SK-N-SH (cell line): Measurements from ENCODE around the gene COL20A1. TPM values are rescaled to one million over a fixed set of nuclear protein-coding genes. Genes with fewer than 3 reads are reported as not detected.

Experiments
- CTCF ChIA-PET: fragments of 300-600, 350-600 bp; formaldehyde crosslinking; extraction: SDS; loops from one replicate; lab custom pipeline; 2021; lab: Yijun Ruan, JAX
- POLR2A ChIA-PET: fragments of 350-600 bp; sonication (Branson Sonifier 250); formaldehyde crosslinking; extraction: SDS; loops from one replicate; lab custom pipeline; 2020; ENCODE audit warnings: antibody characterized with exemption, inconsistent platforms; lab: Yijun Ruan, JAX
- DNase-seq: peaks from one replicate; pipeline ENCODE4 v3.0.0; 2012
- H2AFZ ChIP-seq: fragments of 200-600 bp; sonication (generic); 2 replicates; pipeline ENCODE4 v1.8.1; 2016; ENCODE audit warnings: antibody characterized with exemption, mild to moderate bottlenecking, low read depth
- H3F3A ChIP-seq: fragments of 200-600 bp; sonication (generic); replicated peaks from 2 replicates; pipeline ENCODE3; 2016; ENCODE audit warnings: antibody characterized with exemption, mild to moderate bottlenecking; ENCODE audit not compliant: insufficient read depth
- H3K27ac ChIP-seq, 2 experiments: fragments of 200-500 bp in 1 of 2; fragments of 200-600 bp in 1 of 2; sonication (Bioruptor generic) in 1 of 2; sonication (generic), shearing (Covaris generic) in 1 of 2; 2 replicates each; pipeline versions ENCODE4 v1.5.1 to v1.6.1; 2014 to 2016; ENCODE audit warnings: low read depth in 2 of 2, inconsistent platforms in 1 of 2, low read length in 1 of 2, mild to moderate bottlenecking in 1 of 2, mixed read lengths in 1 of 2
- H3K27me3 ChIP-seq: fragments of 200-600 bp; sonication (generic), shearing (Covaris generic); 2 replicates; pipeline ENCODE4 v1.6.1; 2016; ENCODE audit warnings: mixed run types; ENCODE audit not compliant: insufficient read depth
- H3K36me3 ChIP-seq, 2 experiments: fragments of 200-500 bp in 1 of 2; fragments of 200-600 bp in 1 of 2; sonication (Bioruptor generic) in 1 of 2; sonication (generic) in 1 of 2; replicated peaks in 1 of 2; 2 replicates each; pipeline versions ENCODE3 to v1.5.1; 2014 to 2016; ENCODE audit warnings: low read length in 1 of 2, mild to moderate bottlenecking in 1 of 2; ENCODE audit not compliant: insufficient read depth in 2 of 2, control insufficient read depth in 1 of 2
- H3K4me1 ChIP-seq, 2 experiments: fragments of 200-500 bp in 1 of 2; fragments of 200-600 bp in 1 of 2; sonication (Bioruptor generic) in 1 of 2; sonication (generic), shearing (Covaris generic) in 1 of 2; 2 replicates each; pipeline versions ENCODE4 v1.5.1 to v1.6.1; 2014 to 2016; ENCODE audit warnings: low read depth in 1 of 2, low read length in 1 of 2, mixed run types in 1 of 2; ENCODE audit not compliant: insufficient read depth in 2 of 2, control insufficient read depth in 1 of 2
- H3K4me2 ChIP-seq: fragments of 200-600 bp; sonication (generic), shearing (Covaris generic); 2 replicates; pipeline ENCODE4 v1.6.1; 2017; ENCODE audit warnings: mixed run types
- H3K4me3 ChIP-seq, 2 experiments: fragments of 200-500 bp in 1 of 2; fragments of 200-600 bp in 1 of 2; sonication (Bioruptor generic) in 1 of 2; sonication (generic), shearing (Covaris generic) in 1 of 2; 2 replicates each; pipeline versions ENCODE4 v1.5.1 to v1.8.1; 2014 to 2016; ENCODE audit warnings: low read depth in 2 of 2, inconsistent platforms in 1 of 2, low read length in 1 of 2, mild to moderate bottlenecking in 1 of 2, mixed read lengths in 1 of 2, moderate library complexity in 1 of 2
- H3K79me2 ChIP-seq: fragments of 200-600 bp; sonication (generic); 2 replicates; pipeline ENCODE4 v1.8.1; 2017; ENCODE audit warnings: mild to moderate bottlenecking; ENCODE audit not compliant: insufficient read depth
- H3K9ac ChIP-seq: fragments of 200-600 bp; sonication (generic); 2 replicates; pipeline ENCODE4 v1.6.1; 2017; ENCODE audit warnings: mixed run types
- H3K9me2 ChIP-seq: fragments of 200-600 bp; sonication (generic); 2 replicates; pipeline ENCODE4 v1.6.1; 2017; ENCODE audit warnings: mixed run types
- H3K9me3 ChIP-seq: fragments of 200-600 bp; sonication (generic); 2 replicates; pipeline ENCODE4 v1.6.1; 2017; ENCODE audit warnings: mixed run types, mild to moderate bottlenecking, moderate library complexity
- H4K20me1 ChIP-seq: fragments of 200-600 bp; sonication (generic); 2 replicates; pipeline ENCODE4 v1.6.1; 2017; ENCODE audit warnings: mild to moderate bottlenecking, mixed run types; ENCODE audit not compliant: insufficient read depth
- CHD2 ChIP-seq: fragments of 150-350 bp; IDR thresholded peaks from 2 replicates; pipeline ENCODE4 v1.6.1; 2018; ENCODE audit warnings: low read length; ENCODE audit not compliant: partially characterized antibody
- EP300 ChIP-seq, 2 experiments: IDR thresholded peaks; 2 replicates each; pipeline versions ENCODE4 v1.4.0 to v1.6.1; 2012; ENCODE audit warnings: borderline replicate concordance in 1 of 2, low read depth in 1 of 2, low read length in 1 of 2
- GATA2 ChIP-seq: sonication (generic); formaldehyde crosslinking; IDR thresholded peaks from 2 replicates; pipeline ENCODE4 v1.5.0; 2020; ENCODE audit warnings: mild to moderate bottlenecking, missing genetic modification reagents
- MXI1 ChIP-seq: IDR thresholded peaks from 2 replicates; pipeline ENCODE4 v1.6.1; 2012; ENCODE audit warnings: mild to moderate bottlenecking, low read depth, low read length, improper control_type of control experiment
- NFIC ChIP-seq: IDR thresholded peaks from 2 replicates; pipeline ENCODE4 v1.4.0; 2012; ENCODE audit warnings: borderline replicate concordance
- POLR2AphosphoS5 ChIP-seq: IDR thresholded peaks from 2 replicates; pipeline ENCODE4 v1.6.1; 2012; ENCODE audit warnings: low read depth, low read length
- REST ChIP-seq: IDR thresholded peaks from 2 replicates; pipeline ENCODE4 v1.6.1; 2012; ENCODE audit warnings: mild to moderate bottlenecking, low read depth, low read length, moderate library complexity
- TAF1 ChIP-seq: IDR thresholded peaks from 2 replicates; pipeline ENCODE4 v1.6.1; 2012; ENCODE audit warnings: low read depth, mild to moderate bottlenecking, low read length, moderate library complexity, borderline replicate concordance
- USF2 ChIP-seq: fragments of 150-350 bp; IDR thresholded peaks from 2 replicates; pipeline ENCODE4 v1.6.1; 2017; ENCODE audit warnings: antibody characterized with exemption, low read length, low read depth, borderline replicate concordance
- ZBTB33 ChIP-seq: IDR thresholded peaks from 2 replicates; pipeline ENCODE4 v1.4.0; 2012; ENCODE audit warnings: low read depth, borderline replicate concordance
- WGBS: methylation state at CpG from one replicate; pipeline ENCODE4 v1.1.6; 2017; ENCODE audit warnings: low lambda C conversion rate; 5-methylcytosine and 5-hydroxymethylcytosine counted together
- polyA plus RNA-seq, 3 experiments: library from polyadenylated mRNA; depleted of rRNA; stranded (reverse); fragments of >200 nt; gene quantifications; 2 replicates each; pipeline ENCODE4 v1.2.3, GENCODE V29; 2012
- TF ChIP-seq, protein P1 (sequence below): fragments of 200-600 bp; sonication (generic); IDR thresholded peaks from 2 replicates; pipeline ENCODE4 v1.6.1; 2017; ENCODE audit warnings: antibody characterized with exemption, mild to moderate bottlenecking, moderate library complexity
- TF ChIP-seq, protein P2 (sequence below): fragments of 150-350 bp; IDR thresholded peaks from 2 replicates; pipeline ENCODE4 v1.6.1; 2016; ENCODE audit warnings: mild to moderate bottlenecking, low read depth, low read length

Gene COL20A1
- polyA plus RNA-seq, 1 of the 3 experiments (the other 2 are of a cell fraction) = not detected

- 85% methylated on average over 7 of the region's 15 CpGs for WGBS
- H3K27me3 ChIP-seq = peaks cover 27% of the 10 kb centered on the region
Observed at GRCh38 chr20:63249891-63250290, 43.1 kb upstream of the COL20A1 start.

More at GRCh38 chr20:63249891-63250290, 43.1 kb upstream of the COL20A1 start:
- no peak for DNase-seq
- CTCF ChIA-PET = interaction anchor here (1.1 to 15.6 kb wide), 2 partner anchors 26 to 194 kb away, joined by 3 to 168 read pairs; no protein-coding TSS in a partner anchor
- H3K36me3 ChIP-seq = no peaks in the 10 kb centered on the region
- H3K27ac ChIP-seq = no peak overlapping the region
- no peak overlapping the region for H3K4me3 ChIP-seq
- no peak overlapping the region for H3K9ac ChIP-seq
- no peaks in the 10 kb centered on the region for H4K20me1 ChIP-seq
- H3K79me2 ChIP-seq = no peaks in the 10 kb centered on the region
- TF ChIP-seq MXI1 = no peak
- no peak for TF ChIP-seq REST
- no peak for TF ChIP-seq GATA2
- TF ChIP-seq USF2 = no peak
- no peak for TF ChIP-seq NFIC
- TF ChIP-seq, protein P1, sequence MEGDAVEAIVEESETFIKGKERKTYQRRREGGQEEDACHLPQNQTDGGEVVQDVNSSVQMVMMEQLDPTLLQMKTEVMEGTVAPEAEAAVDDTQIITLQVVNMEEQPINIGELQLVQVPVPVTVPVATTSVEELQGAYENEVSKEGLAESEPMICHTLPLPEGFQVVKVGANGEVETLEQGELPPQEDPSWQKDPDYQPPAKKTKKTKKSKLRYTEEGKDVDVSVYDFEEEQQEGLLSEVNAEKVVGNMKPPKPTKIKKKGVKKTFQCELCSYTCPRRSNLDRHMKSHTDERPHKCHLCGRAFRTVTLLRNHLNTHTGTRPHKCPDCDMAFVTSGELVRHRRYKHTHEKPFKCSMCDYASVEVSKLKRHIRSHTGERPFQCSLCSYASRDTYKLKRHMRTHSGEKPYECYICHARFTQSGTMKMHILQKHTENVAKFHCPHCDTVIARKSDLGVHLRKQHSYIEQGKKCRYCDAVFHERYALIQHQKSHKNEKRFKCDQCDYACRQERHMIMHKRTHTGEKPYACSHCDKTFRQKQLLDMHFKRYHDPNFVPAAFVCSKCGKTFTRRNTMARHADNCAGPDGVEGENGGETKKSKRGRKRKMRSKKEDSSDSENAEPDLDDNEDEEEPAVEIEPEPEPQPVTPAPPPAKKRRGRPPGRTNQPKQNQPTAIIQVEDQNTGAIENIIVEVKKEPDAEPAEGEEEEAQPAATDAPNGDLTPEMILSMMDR = no peak
- no peak for TF ChIP-seq ZBTB33
- TF ChIP-seq TAF1 = no peak
- TF ChIP-seq POLR2AphosphoS5 = no peak
- TF ChIP-seq EP300 (IDR thresholded peaks at IDR 0.05; ENCODE audit: borderline replicate concordance in 1 of 2, low read depth in 1 of 2, low read length in 1 of 2) = no peak
- TF ChIP-seq, protein P2, sequence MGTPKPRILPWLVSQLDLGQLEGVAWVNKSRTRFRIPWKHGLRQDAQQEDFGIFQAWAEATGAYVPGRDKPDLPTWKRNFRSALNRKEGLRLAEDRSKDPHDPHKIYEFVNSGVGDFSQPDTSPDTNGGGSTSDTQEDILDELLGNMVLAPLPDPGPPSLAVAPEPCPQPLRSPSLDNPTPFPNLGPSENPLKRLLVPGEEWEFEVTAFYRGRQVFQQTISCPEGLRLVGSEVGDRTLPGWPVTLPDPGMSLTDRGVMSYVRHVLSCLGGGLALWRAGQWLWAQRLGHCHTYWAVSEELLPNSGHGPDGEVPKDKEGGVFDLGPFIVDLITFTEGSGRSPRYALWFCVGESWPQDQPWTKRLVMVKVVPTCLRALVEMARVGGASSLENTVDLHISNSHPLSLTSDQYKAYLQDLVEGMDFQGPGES = no peak
- no peak for TF ChIP-seq CHD2
- H2AFZ ChIP-seq = no peak overlapping the region
- H3K4me2 ChIP-seq = no peak overlapping the region
- POLR2A ChIA-PET = no interaction called here
- peaks cover 0 to 4% of the 10 kb centered on the region in 2 experiments; a peak in 1 of 4 replicates for H3K4me1 ChIP-seq
- no peaks in the 10 kb centered on the region for H3K9me2 ChIP-seq
- no peaks in the 10 kb centered on the region for H3K9me3 ChIP-seq
- no peaks in the 10 kb centered on the region for H3F3A ChIP-seq
